Gastroesophageal sphincter (tissue), 4 donors: Measurements from ENCODE around the gene LRCH3. TPM values are rescaled to one million over a fixed set of nuclear protein-coding genes. Genes with fewer than 3 reads are reported as not detected.

Experiments used
- ATAC-seq: fragments of 150-250 bp; one replicate; pipeline ENCODE4 v1.9.1; 2016; ENCODE audit warnings: mild to moderate bottlenecking, moderate library complexity
- H3K27ac ChIP-seq, 4 donors: fragments of 200-600 bp; sonication (generic) in 3 of 4; 1 replicate in 3 of 4; 2 replicates in 1 of 4; pipeline ENCODE4 v1.5.1; 2016 to 2019
- H3K27me3 ChIP-seq: fragments of 200-600 bp; sonication (generic); one replicate; pipeline ENCODE4 v1.5.1; 2019
- H3K36me3 ChIP-seq, 2 donors: fragments of 200-600 bp; sonication (generic); one replicate each; pipeline ENCODE4 v1.5.1; 2019; ENCODE audit warnings: control low read depth in 1 of 2
- H3K4me1 ChIP-seq, 3 donors: fragments of 200-600 bp; sonication (generic); 1 replicate in 2 of 3; 2 replicates in 1 of 3; pipeline ENCODE4 v1.5.1; 2016 to 2019; ENCODE audit warnings: control low read depth in 2 of 3
- H3K4me3 ChIP-seq, 2 donors: fragments of 200-600 bp; sonication (generic); one replicate each; pipeline ENCODE4 v1.5.1; 2019; ENCODE audit warnings: mild to moderate bottlenecking in 1 of 2, moderate library complexity in 1 of 2
- H3K9me3 ChIP-seq, 3 donors: fragments of 200-600 bp; sonication (generic); one replicate each; pipeline ENCODE4 v1.5.1; 2017 to 2019; ENCODE audit warnings: control low read depth in 2 of 3
- EP300 ChIP-seq: sonication (generic); formaldehyde crosslinking; IDR thresholded peaks from one replicate; pipeline ENCODE4 v1.6.1; 2017; ENCODE audit warnings: antibody characterized with exemption, mild to moderate bottlenecking
- POLR2A ChIP-seq, 2 donors: fragments of 450-650 bp; IDR thresholded peaks; one replicate each; pipeline ENCODE4 v1.6.1; 2017; ENCODE audit warnings: antibody characterized with exemption in 2 of 2, mild to moderate bottlenecking in 2 of 2, moderate library complexity in 1 of 2
- POLR2AphosphoS5 ChIP-seq: sonication (generic); formaldehyde crosslinking; IDR thresholded peaks from one replicate; pipeline ENCODE4 v1.6.1; 2017; ENCODE audit warnings: antibody characterized with exemption
- WGBS, 2 donors: methylation state at CpG; one replicate each; pipeline ENCODE4 v1.1.5; 2018; ENCODE audit warnings: low coverage in 1 of 2; 5-methylcytosine and 5-hydroxymethylcytosine counted together
- total RNA-seq, 4 donors: library from RNA; depleted of rRNA; stranded (reverse); fragments of >200 nt; gene quantifications; one replicate each; pipeline ENCODE4 v1.1.0, GENCODE V29; 2016
- TF ChIP-seq, protein P1 (sequence below), 4 experiments: fragments of 200-600 bp in 2 of 4; fragments of 450-650 bp in 2 of 4; sonication (generic) in 1 of 4; IDR thresholded peaks; one replicate each; pipeline ENCODE4 v1.5.1; 2017 to 2019; ENCODE audit warnings: antibody characterized with exemption in 4 of 4, mild to moderate bottlenecking in 2 of 4, moderate library complexity in 2 of 4

LRCH3 gene
- total RNA-seq, 4 donors from 2014 or later, result 39.0 to 158 (median 69.6) TPM

DNA sequence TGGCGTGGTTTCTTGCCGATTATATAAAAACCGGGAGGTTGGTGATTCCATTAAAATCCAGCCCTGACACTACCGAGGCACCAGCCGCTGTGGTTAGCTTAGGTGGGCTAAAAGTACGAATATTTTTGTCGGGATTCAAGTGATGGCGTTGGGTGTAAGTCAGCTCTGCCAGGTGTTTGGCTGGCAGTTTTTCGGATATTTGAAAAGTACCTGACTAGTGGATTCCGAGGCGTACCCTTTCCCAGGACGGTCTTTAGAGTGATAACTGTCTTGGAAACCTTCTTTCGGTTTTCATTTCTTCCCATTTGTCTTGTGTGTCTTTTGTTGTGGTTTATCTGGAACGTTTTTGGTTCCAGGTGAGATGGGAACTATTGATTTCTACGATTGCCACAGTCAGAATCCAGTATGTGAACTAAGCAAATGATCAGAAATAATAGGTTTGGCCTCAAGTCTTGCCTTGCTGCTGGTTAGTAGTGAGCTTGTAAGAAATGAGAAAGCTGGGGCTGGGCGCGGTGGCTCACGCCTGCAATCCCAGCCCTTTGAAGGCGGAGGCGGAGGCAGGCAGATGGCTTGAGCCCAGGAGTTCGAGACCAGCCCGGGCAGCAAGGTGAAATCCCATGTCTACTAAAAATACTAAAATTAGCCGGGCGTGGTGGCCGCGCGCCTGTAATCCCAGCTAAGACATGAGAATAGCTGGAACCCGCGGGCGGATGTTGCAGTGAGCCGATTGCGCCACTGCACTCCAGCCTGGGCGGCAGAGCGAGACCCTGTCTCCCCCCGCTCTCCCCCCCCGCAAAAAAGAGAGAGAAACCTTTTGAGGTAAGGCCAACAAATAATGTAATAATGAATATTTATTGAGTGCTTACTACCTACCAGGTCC, 40.0 kb upstream of the LRCH3 start:
- Histone ChIP-seq H3K9me3 (no peaks in the 10 kb centered on the region), H3K36me3 (no peaks in the 10 kb centered on the region), H3K27ac (peak overlapping the region; percentile 84 to 98 (median 98)), H3K4me3 (peak overlapping the region; percentile 67 to 88), H3K27me3 (no peaks in the 10 kb centered on the region), H3K4me1 (peaks cover 2 to 49% (median 12%) of the 10 kb centered on the region in 3 donors)
- WGBS, 2 donors, result 0 to 7% methylated on average over 25 to 26 of the region's 36 CpGs
- ATAC-seq, result peak; percentile 35
- TF ChIP-seq, protein P1, sequence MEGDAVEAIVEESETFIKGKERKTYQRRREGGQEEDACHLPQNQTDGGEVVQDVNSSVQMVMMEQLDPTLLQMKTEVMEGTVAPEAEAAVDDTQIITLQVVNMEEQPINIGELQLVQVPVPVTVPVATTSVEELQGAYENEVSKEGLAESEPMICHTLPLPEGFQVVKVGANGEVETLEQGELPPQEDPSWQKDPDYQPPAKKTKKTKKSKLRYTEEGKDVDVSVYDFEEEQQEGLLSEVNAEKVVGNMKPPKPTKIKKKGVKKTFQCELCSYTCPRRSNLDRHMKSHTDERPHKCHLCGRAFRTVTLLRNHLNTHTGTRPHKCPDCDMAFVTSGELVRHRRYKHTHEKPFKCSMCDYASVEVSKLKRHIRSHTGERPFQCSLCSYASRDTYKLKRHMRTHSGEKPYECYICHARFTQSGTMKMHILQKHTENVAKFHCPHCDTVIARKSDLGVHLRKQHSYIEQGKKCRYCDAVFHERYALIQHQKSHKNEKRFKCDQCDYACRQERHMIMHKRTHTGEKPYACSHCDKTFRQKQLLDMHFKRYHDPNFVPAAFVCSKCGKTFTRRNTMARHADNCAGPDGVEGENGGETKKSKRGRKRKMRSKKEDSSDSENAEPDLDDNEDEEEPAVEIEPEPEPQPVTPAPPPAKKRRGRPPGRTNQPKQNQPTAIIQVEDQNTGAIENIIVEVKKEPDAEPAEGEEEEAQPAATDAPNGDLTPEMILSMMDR (IDR thresholded peaks at IDR 0.05), result peak in 1 of 4 experiments; percentile 8
- no peak for TF ChIP-seq POLR2A (IDR thresholded peaks at IDR 0.05)
- no peak for TF ChIP-seq POLR2AphosphoS5
- no peak for TF ChIP-seq EP300

DNA sequence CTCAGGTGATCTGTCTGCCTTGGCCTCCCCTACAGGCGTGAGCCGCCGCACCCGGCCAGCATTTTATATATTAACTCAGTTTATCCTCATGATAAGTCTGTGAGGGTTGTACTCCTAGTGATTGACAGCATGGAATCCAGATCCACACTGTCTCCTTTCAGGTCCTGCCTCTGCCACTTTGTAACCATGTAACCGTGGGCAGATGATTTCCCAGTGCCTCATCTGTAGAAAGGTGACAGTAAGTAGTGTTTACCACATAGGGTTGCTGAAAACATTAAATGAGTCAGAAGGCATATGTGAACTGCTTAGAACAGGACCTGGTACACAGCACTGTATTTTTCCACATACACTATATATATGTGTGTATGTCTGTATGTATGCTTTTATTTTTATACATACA, 38.9 kb upstream of the LRCH3 start:
- Histone ChIP-seq H3K36me3 (peaks cover 0 to 4% of the 10 kb centered on the region in 2 donors), H3K27ac (peak overlapping the region in 3 of 4 donors; percentile 97 to 98 (median 98)), H3K9me3 (no peaks in the 10 kb centered on the region), H3K27me3 (no peaks in the 10 kb centered on the region), H3K4me1 (peaks cover 2 to 57% (median 12%) of the 10 kb centered on the region in 3 donors), H3K4me3 (peak overlapping the region in 1 of 2 donors; percentile 88)
- WGBS, 2 donors, result 62 to 80% methylated on average over 5 of the region's 5 CpGs
- ATAC-seq, result no peak
- no peak for TF ChIP-seq POLR2A (IDR thresholded peaks at IDR 0.05)
- TF ChIP-seq, protein P1 (IDR thresholded peaks at IDR 0.05), result no peak
- no peak for TF ChIP-seq EP300
- TF ChIP-seq POLR2AphosphoS5, result no peak

DNA sequence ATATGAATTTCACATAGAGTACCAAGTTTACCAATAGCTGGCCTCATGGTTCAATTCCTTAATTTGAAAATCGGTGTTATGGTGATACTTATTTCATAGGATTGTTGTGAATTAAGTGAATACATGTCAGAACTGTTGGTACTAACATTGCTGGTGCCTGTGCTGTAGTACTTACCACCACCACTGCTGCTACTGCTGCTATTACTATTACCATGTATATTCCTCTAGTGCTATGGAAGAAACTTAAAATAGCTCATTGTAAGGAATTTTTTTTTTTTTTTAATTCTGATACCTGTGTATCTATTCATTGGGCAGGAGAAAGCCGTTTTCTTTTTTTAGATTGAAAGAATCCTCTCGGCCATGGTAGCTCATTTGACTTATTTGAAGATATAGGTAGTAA, 37.8 kb upstream of the LRCH3 start:
- ATAC-seq, result no peak
- 84 to 93% methylated on average over 3 of the region's 3 CpGs for WGBS, 2 donors
- no peak overlapping the region for H3K4me3 ChIP-seq
- peaks cover 2 to 57% (median 12%) of the 10 kb centered on the region in 3 donors for H3K4me1 ChIP-seq
- TF ChIP-seq, protein P1 (IDR thresholded peaks at IDR 0.05), result peak in 2 of 4 experiments; percentile 22 to 23
- TF ChIP-seq POLR2AphosphoS5, result no peak
- no peaks in the 10 kb centered on the region for H3K9me3 ChIP-seq
- peaks cover 0 to 14% of the 10 kb centered on the region in 2 donors for H3K36me3 ChIP-seq
- H3K27ac ChIP-seq, result no peak overlapping the region
- no peaks in the 10 kb centered on the region for H3K27me3 ChIP-seq

DNA sequence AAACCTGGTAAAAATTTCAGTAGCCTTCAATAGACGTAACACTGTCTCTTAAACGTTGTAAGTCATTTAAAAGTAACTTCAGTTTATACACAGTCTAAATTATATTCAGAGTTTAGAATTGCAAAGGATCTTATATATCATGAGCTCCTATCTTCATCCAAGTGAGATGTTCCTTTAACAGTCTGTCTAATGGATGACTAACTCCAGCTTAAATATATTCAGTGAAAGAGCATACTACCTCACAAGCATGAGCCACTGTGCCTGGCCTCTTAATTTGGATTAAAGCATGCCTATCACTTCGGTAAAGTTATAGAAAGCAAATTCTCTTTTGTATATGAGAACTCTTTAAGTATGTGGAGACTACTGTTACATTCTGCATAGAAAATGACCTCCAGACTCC, 34.4 kb upstream of the LRCH3 start:
- Histone ChIP-seq H3K4me1 (peaks cover 2 to 40% (median 7%) of the 10 kb centered on the region in 3 donors), H3K27ac (no peak overlapping the region), H3K9me3 (no peaks in the 10 kb centered on the region), H3K36me3 (peaks cover 0 to 22% of the 10 kb centered on the region in 2 donors), H3K27me3 (no peaks in the 10 kb centered on the region), H3K4me3 (no peak overlapping the region)
- TF ChIP-seq POLR2AphosphoS5 (no peak), POLR2A (IDR thresholded peaks at IDR 0.05) (no peak), EP300 (no peak)
- TF ChIP-seq, protein P1 (IDR thresholded peaks at IDR 0.05), result no peak
- 66 to 81% methylated on average over 3 of the region's 3 CpGs for WGBS, 2 donors
- ATAC-seq, result no peak

DNA sequence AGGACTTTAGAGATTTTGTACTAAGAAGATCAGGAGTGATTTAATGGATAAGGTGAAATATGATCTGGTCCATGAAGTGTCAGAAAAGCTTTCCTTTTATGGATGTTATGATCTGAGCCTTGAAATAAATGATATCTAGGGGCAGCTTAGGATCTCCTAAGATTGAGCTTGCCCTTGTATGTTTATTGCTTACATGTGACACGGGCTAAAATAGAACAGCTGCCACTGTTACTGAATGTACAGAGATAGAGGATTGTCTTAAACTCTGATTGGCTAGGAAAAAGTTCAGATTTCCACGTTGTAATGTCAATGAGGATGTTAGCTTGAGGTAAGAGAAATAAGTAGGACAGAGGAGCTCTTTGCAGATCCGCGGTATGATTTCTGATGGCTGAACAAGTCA, 32.5 kb upstream of the LRCH3 start:
- ATAC-seq, result no peak

More for the DNA sequence above, 32.5 kb upstream of the LRCH3 start:
- 90 to 91% methylated on average over 4 of the region's 4 CpGs for WGBS, 2 donors
- H3K27ac ChIP-seq, result no peak overlapping the region
- no peak overlapping the region for H3K4me3 ChIP-seq
- peaks cover 0 to 22% (median 0%) of the 10 kb centered on the region in 3 donors for H3K4me1 ChIP-seq
- no peak for TF ChIP-seq EP300
- no peak for TF ChIP-seq POLR2AphosphoS5
- no peak for TF ChIP-seq POLR2A (IDR thresholded peaks at IDR 0.05)
- TF ChIP-seq, protein P1 (IDR thresholded peaks at IDR 0.05), result no peak
- H3K9me3 ChIP-seq, result no peaks in the 10 kb centered on the region
- no peaks in the 10 kb centered on the region for H3K27me3 ChIP-seq
- peaks cover 0 to 40% of the 10 kb centered on the region in 2 donors for H3K36me3 ChIP-seq
